Central memory CD8-positive, alpha-beta T cell (primary cell): Measurements from ENCODE around the gene HDDC3.
A peak's percentile ranks its signal among the peaks of the same experiment; 100 is the strongest.

Experiments used
- ATAC-seq: fragments of 150-1000 bp; cut with Tn5 transposase; replicated peaks from 2 replicates; pipeline ENCODE4 v1.10.0; 2022; ENCODE audit warnings: mild to moderate bottlenecking, moderate FRiP score, moderate number of reproducible peaks; ENCODE audit not compliant: poor library complexity, severe bottlenecking; ENCODE audit errors: extremely low read depth
- DNase-seq, 2 donors: peaks; one replicate each; pipeline ENCODE4 v3.0.0; 2021; ENCODE audit warnings: low spot score in 2 of 2
- H3K27ac Mint-ChIP-seq: one replicate; pipeline ENCODE4 v1.8.0; 2022; ENCODE audit warnings: low read depth, mild to moderate bottlenecking, moderate library complexity, mixed read lengths
- H3K27me3 Mint-ChIP-seq: one replicate; pipeline ENCODE4 v1.8.0; 2022; ENCODE audit warnings: mixed read lengths
- H3K36me3 Mint-ChIP-seq: one replicate; pipeline ENCODE4 v1.8.0; 2022; ENCODE audit warnings: mild to moderate bottlenecking, moderate library complexity, mixed read lengths; ENCODE audit not compliant: insufficient read depth
- H3K4me1 Mint-ChIP-seq: one replicate; pipeline ENCODE4 v1.8.0; 2022; ENCODE audit warnings: mixed read lengths
- H3K4me3 Mint-ChIP-seq: one replicate; pipeline ENCODE4 v1.8.0; 2022; ENCODE audit warnings: mild to moderate bottlenecking, moderate library complexity, mixed read lengths
- H3K9me3 Mint-ChIP-seq: one replicate; pipeline ENCODE4 v1.8.0; 2022; ENCODE audit warnings: mixed read lengths

Gene HDDC3, protein sequence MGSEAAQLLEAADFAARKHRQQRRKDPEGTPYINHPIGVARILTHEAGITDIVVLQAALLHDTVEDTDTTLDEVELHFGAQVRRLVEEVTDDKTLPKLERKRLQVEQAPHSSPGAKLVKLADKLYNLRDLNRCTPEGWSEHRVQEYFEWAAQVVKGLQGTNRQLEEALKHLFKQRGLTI

GRCh38 chr15:90931828-90932659 is at the start of gene HDDC3:
Gene HDDC3 (minus strand): TSS chr15:90932549. CDS start chr15:90932540, 9 bp downstream.
- H3K4me3 Mint-ChIP-seq: peak within 1 kb of the TSS; percentile 91

GRCh38 chr15:90982135-90982534 is 49.8 kb upstream of the HDDC3 start:
- Mint-ChIP-seq H3K27ac (no peak overlapping the region), H3K27me3 (no peaks in the 10 kb centered on the region), H3K36me3 (peaks cover 13% of the 10 kb centered on the region), H3K9me3 (no peaks in the 10 kb centered on the region), H3K4me1 (no peaks in the 10 kb centered on the region), H3K4me3 (no peak overlapping the region)
- DNase-seq (no peak), ATAC-seq (no peak)

More at GRCh38 chr15:90931828-90932659, at the start of gene HDDC3:
- no peaks in the 10 kb centered on the region for H3K9me3 Mint-ChIP-seq
- H3K27ac Mint-ChIP-seq: peak within 1 kb of the TSS; percentile 85
- DNase-seq (peak; percentile 78 to 91), ATAC-seq (peak; percentile 66)
- peaks cover 7% of the 10 kb centered on the region for H3K36me3 Mint-ChIP-seq
- H3K27me3 Mint-ChIP-seq: no peaks in the 10 kb centered on the region
- peaks cover 56% of the 10 kb centered on the region for H3K4me1 Mint-ChIP-seq

DNA sequence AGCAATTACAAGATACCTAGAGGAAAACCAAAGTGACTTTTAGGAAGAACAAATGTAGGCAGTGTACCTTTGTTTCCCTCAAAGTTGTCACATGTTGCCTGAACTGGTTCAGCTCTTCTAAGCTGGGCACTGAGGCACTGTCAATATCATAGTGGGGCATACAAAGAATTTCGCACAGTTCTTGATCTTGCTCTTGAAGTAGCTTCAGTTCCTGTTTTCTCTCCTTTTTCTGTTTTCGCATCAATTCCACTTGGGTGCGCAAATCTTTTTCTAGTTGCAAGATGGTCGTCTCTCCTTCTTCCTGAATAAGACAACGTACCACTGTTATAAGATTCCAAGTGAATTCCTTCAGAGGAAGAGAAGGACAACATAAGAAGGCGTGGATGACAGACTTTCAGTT is 49.3 kb upstream of the HDDC3 start:
- Mint-ChIP-seq H3K27ac (no peak overlapping the region), H3K4me3 (no peak overlapping the region)

DNA sequence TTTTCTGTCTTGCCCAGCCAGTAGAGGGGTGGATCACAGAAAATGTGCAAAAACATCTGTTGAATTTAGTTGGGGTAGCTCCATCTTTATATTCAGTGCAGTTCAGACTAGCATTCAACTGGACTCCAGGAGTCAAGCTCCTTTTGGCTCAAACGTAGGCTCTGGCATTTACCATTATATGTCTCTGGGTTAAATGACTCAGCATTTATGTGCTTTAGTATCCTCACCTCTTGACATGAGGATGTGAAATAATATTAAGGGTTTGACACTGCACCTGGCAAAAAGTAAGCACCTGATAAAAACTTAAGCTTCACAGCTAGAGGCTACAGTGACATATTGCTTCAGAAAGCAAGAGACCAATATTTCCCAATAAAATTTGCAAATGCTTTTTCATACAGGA is 47.2 kb upstream of the HDDC3 start:
- H3K4me1 Mint-ChIP-seq: no peaks in the 10 kb centered on the region
- H3K27ac Mint-ChIP-seq: peak overlapping the region; percentile 5
- no peaks in the 10 kb centered on the region for H3K27me3 Mint-ChIP-seq
- ATAC-seq: no peak
- H3K9me3 Mint-ChIP-seq: no peaks in the 10 kb centered on the region
- no peak for DNase-seq
- peaks cover 13% of the 10 kb centered on the region for H3K36me3 Mint-ChIP-seq
- H3K4me3 Mint-ChIP-seq: no peak overlapping the region

More for the DNA sequence above, 49.3 kb upstream of the HDDC3 start:
- ATAC-seq: no peak
- no peaks in the 10 kb centered on the region for H3K27me3 Mint-ChIP-seq
- no peak for DNase-seq
- H3K4me1 Mint-ChIP-seq: no peaks in the 10 kb centered on the region
- H3K36me3 Mint-ChIP-seq: peaks cover 13% of the 10 kb centered on the region
- no peaks in the 10 kb centered on the region for H3K9me3 Mint-ChIP-seq

DNA sequence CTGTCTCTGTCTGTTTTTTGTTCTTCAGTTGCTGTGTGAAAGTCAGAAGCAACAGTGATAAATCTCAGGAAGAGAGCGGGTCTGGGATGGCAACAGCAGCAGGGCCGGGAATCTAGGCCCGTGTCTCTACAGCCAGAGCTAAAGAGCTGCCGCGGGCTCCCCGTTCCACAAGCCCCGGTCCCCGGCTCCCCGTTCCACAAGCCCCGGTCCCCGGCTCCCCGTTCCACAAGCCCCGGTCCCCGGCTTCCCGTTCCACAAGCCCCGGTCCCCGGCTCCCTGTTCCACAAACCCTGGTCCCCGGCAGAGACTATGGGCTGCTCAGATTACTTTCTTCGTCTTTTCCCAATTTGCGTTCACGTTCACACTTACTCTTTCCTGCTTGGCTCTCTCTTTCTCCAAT is 41.9 kb upstream of the HDDC3 start:
- no peaks in the 10 kb centered on the region for H3K4me1 Mint-ChIP-seq
- no peaks in the 10 kb centered on the region for H3K9me3 Mint-ChIP-seq
- peaks cover 18% of the 10 kb centered on the region for H3K36me3 Mint-ChIP-seq
- peak overlapping the region; percentile 87 for H3K27ac Mint-ChIP-seq
- no peak for DNase-seq
- H3K4me3 Mint-ChIP-seq: no peak overlapping the region
- H3K27me3 Mint-ChIP-seq: no peaks in the 10 kb centered on the region
- ATAC-seq: no peak

- H3K9me3 Mint-ChIP-seq: no peaks in the 10 kb centered on the region
- no peaks in the 10 kb centered on the region for H3K27me3 Mint-ChIP-seq
- ATAC-seq: no peak
- H3K36me3 Mint-ChIP-seq: peaks cover 17% of the 10 kb centered on the region
- H3K4me1 Mint-ChIP-seq: no peaks in the 10 kb centered on the region
- no peak for DNase-seq
- no peak overlapping the region for H3K27ac Mint-ChIP-seq
- no peak overlapping the region for H3K4me3 Mint-ChIP-seq
Observed at GRCh38 chr15:90972133-90972532, 39.8 kb upstream of the HDDC3 start.

- no peaks in the 10 kb centered on the region for H3K4me1 Mint-ChIP-seq
- H3K4me3 Mint-ChIP-seq: no peak overlapping the region
- no peak overlapping the region for H3K27ac Mint-ChIP-seq
- H3K36me3 Mint-ChIP-seq: peaks cover 20% of the 10 kb centered on the region
- H3K9me3 Mint-ChIP-seq: no peaks in the 10 kb centered on the region
- DNase-seq (no peak), ATAC-seq (no peak)
- no peaks in the 10 kb centered on the region for H3K27me3 Mint-ChIP-seq
Observed at GRCh38 chr15:90970274-90970673, 37.9 kb upstream of the HDDC3 start.

DNA sequence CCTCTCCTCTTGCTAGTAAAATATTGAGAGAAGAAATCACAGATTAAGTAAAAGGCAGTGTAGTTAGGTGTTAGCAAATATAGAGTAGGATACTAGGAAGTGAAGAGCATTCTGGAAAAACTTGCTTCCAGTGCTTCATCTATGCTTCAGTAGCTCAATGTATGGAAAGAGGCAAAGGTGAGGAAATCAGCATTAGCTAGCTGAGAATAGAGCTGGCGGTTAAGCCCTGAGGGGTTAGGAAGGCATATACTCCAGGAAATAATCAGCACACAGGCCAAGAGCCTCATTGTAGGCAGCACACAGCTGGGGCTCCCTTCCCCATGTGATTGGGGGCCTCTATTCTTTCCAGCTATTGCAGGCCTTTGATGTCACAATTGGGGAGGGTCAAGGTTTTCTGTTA is 36.1 kb upstream of the HDDC3 start:
- DNase-seq: no peak
- H3K27me3 Mint-ChIP-seq: no peaks in the 10 kb centered on the region
- no peak for ATAC-seq
- H3K36me3 Mint-ChIP-seq: peaks cover 16% of the 10 kb centered on the region
- H3K4me1 Mint-ChIP-seq: no peaks in the 10 kb centered on the region
- H3K4me3 Mint-ChIP-seq: no peak overlapping the region
- H3K9me3 Mint-ChIP-seq: no peaks in the 10 kb centered on the region
- no peak overlapping the region for H3K27ac Mint-ChIP-seq

DNA sequence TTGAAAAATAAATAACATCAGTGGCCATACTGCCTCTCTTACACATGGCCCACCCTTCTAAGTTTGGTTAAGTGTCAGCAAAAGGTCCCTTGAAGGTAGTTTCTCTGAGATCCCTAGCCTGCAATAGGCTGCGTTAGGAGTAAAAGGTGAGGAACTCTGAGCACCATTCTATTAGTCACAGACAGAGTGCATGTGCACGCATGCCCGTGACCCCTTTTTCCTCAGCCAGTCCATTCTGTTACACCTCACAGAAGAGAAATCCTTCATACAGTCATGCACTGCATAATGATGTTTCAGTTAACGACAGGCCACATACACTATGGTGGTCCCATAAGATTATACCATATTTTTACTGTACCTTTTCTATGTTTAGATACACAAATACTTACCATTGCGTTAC is 34.9 kb upstream of the HDDC3 start:
- ATAC-seq (no peak), DNase-seq (no peak)
- Mint-ChIP-seq H3K9me3 (no peaks in the 10 kb centered on the region), H3K27me3 (no peaks in the 10 kb centered on the region), H3K4me1 (no peaks in the 10 kb centered on the region), H3K36me3 (peaks cover 19% of the 10 kb centered on the region), H3K27ac (no peak overlapping the region), H3K4me3 (no peak overlapping the region)

DNA sequence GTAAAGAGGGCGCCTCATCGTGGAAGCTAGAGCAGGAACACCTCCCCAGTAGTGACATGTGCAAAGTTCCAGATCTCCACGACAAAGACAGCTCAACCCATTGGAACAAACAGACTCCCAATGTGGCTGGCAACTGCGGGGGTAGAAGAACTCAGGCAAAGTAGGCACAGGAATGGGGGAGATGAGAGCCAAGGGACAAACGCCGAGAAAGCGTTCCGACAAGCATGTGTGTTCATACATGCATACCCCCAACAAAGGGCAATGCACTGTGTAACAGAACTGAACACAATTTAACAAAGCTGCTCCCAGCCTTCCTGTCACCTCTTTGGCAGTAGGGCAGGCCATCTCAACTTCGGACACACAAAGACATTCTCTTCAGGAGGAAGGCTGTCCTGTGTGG is 33.9 kb upstream of the HDDC3 start:
- Mint-ChIP-seq H3K4me3 (no peak overlapping the region), H3K4me1 (no peaks in the 10 kb centered on the region), H3K9me3 (no peaks in the 10 kb centered on the region), H3K27me3 (no peaks in the 10 kb centered on the region), H3K27ac (no peak overlapping the region), H3K36me3 (peaks cover 18% of the 10 kb centered on the region)
- DNase-seq (no peak), ATAC-seq (no peak)

DNA sequence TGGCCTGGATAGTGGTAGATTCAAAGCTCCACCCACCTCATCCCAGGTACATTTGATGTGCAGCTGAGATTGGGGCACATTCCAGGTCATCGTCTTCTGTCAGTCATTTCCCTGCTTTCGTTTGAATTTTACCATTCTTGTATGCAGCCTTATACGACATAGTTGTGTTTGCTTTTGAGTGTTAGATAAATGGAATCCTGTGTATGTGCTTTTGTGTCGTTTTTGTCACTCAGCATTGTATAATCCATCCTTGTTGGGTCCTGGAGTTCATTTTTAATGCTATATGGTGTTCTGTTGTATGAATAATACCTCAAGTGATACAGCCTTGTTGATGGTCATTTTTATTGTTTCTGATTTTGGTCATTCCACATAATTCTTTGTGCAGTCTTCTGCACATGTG is 29.7 kb upstream of the HDDC3 start:
- H3K27ac Mint-ChIP-seq: no peak overlapping the region
- no peaks in the 10 kb centered on the region for H3K9me3 Mint-ChIP-seq
- no peaks in the 10 kb centered on the region for H3K27me3 Mint-ChIP-seq
- no peak overlapping the region for H3K4me3 Mint-ChIP-seq
- no peak for DNase-seq
- H3K36me3 Mint-ChIP-seq: peaks cover 7% of the 10 kb centered on the region
- no peak for ATAC-seq
- no peaks in the 10 kb centered on the region for H3K4me1 Mint-ChIP-seq

GRCh38 chr15:90960298-90961091 is 28.1 kb upstream of the HDDC3 start:
- H3K4me1 Mint-ChIP-seq: no peaks in the 10 kb centered on the region
- H3K9me3 Mint-ChIP-seq: no peaks in the 10 kb centered on the region
- no peak overlapping the region for H3K4me3 Mint-ChIP-seq
- peaks cover 6% of the 10 kb centered on the region for H3K36me3 Mint-ChIP-seq
- no peak for ATAC-seq
- DNase-seq: no peak
- no peak overlapping the region for H3K27ac Mint-ChIP-seq
- H3K27me3 Mint-ChIP-seq: no peaks in the 10 kb centered on the region
